Measurements from ENCODE around the gene CFAP65. TPM values are rescaled to one million over a fixed set of nuclear protein-coding genes. Genes with fewer than 3 reads are reported as not detected.

CFAP65 gene
- total RNA-seq, 6 donors from 2014 or later, result 0.26 to 18.7 (median 10.7) TPM

DNA sequence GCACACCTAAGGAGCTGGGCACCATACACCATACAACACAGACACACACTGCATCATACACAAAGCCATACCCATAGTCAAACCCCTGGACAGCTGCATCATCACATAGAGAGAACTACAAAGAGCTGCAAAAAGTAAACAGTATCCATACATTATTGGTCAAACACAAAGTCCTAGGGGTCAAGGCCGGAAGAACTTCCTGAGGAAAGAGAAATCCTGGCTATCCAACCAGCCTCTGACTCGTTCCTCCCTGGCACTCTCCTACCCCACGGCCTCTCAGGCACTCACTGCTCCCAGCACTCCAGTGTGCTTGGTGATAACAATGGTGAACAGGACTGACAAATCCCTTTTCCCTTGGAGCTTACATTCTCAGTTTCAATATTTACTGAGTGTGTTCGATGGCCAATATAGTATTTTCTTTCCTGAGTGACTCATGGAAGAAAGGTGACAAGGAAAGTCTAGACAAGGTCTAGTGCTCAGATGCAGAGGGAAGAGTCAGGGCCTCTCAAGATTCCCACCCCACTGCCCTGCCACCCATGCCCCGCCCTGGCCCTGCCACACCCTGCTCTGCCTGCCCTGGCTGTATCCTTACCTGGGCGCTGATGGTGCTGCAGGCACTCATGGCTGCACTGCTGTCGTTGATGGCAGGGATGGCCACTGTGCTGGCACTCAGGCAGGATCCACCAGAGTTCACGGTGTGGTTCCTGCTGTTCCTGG is 3.4 kb downstream of the CFAP65 start:
- DNase-seq (no peak), ATAC-seq (ENCODE audit: low FRiP score in 2 of 2) (peak in 1 of 2 donors; percentile 36)
- TF ChIP-seq, protein P1, sequence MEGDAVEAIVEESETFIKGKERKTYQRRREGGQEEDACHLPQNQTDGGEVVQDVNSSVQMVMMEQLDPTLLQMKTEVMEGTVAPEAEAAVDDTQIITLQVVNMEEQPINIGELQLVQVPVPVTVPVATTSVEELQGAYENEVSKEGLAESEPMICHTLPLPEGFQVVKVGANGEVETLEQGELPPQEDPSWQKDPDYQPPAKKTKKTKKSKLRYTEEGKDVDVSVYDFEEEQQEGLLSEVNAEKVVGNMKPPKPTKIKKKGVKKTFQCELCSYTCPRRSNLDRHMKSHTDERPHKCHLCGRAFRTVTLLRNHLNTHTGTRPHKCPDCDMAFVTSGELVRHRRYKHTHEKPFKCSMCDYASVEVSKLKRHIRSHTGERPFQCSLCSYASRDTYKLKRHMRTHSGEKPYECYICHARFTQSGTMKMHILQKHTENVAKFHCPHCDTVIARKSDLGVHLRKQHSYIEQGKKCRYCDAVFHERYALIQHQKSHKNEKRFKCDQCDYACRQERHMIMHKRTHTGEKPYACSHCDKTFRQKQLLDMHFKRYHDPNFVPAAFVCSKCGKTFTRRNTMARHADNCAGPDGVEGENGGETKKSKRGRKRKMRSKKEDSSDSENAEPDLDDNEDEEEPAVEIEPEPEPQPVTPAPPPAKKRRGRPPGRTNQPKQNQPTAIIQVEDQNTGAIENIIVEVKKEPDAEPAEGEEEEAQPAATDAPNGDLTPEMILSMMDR (IDR thresholded peaks at IDR 0.05), result no peak
- TF ChIP-seq EP300 (IDR thresholded peaks at IDR 0.05), result no peak
- TF ChIP-seq POLR2A (IDR thresholded peaks at IDR 0.05), result no peak
- TF ChIP-seq POLR2AphosphoS5 (IDR thresholded peaks at IDR 0.05), result no peak
- Histone ChIP-seq H3K4me1 (no peaks in the 10 kb centered on the region), H3K9me3 (no peaks in the 10 kb centered on the region), H3K27me3 (peaks cover 0 to 7% (median 0%) of the 10 kb centered on the region in 4 donors), H3K36me3 (no peaks in the 10 kb centered on the region), H3K27ac (no peak overlapping the region), H3K4me3 (no peak overlapping the region)
- WGBS, 2 donors, result 53 to 60% methylated on average over 4 to 8 of the region's 8 CpGs

DNA sequence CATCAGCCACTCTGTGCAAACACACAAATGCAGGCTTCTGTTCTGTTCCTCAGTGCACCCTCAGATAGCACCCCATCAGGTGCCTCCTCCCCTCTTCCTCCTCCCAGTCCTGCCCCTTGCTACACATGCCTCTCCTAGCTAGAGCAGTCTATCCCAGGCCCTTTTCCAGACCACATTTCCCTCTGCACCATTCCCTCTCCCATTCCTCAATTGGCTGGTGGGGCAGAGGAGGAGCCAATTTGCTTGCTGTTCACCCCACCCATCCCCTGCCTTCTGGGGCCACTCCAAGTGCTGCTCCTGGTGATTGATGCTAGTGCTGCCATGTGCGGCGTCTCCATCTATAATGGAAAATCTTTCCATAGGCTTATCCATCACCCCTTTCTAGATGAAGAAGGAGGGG is 5.4 kb downstream of the CFAP65 start:
- WGBS, 2 donors, result 65 to 82% methylated on average over 2 of the region's 2 CpGs
- H3K9me3 ChIP-seq, result no peaks in the 10 kb centered on the region
- H3K4me3 ChIP-seq, result no peak overlapping the region
- H3K27ac ChIP-seq, result no peak overlapping the region
- H3K4me1 ChIP-seq, result no peaks in the 10 kb centered on the region
- H3K27me3 ChIP-seq, result peaks cover 0 to 5% (median 0%) of the 10 kb centered on the region in 4 donors
- ATAC-seq (ENCODE audit: low FRiP score in 2 of 2), result no peak
- no peak for DNase-seq
- TF ChIP-seq, protein P1 (IDR thresholded peaks at IDR 0.05), result no peak
- no peak for TF ChIP-seq POLR2A (IDR thresholded peaks at IDR 0.05)
- no peak for TF ChIP-seq EP300 (IDR thresholded peaks at IDR 0.05)
- no peak for TF ChIP-seq POLR2AphosphoS5 (IDR thresholded peaks at IDR 0.05)
- no peaks in the 10 kb centered on the region for H3K36me3 ChIP-seq

DNA sequence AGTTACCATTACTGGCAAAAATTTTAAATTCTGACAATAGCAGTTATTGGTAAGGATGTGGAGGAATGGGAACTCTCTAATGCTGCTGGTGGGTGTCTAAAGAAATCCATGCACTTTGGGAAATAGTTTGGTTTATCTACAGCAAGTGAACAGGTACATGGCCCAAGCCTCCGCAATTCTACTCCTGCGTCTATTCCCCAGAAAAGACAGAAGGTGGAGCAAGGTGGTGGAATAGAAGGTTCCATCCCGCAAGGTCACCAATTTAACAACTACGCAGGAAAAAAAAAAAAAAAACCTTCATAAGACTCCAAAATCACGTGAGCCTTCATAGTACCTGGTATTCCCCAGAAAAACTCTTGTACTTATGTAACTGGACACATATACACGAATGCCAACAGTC is 6.5 kb downstream of the CFAP65 start:
- no peak overlapping the region for H3K4me3 ChIP-seq
- H3K27ac ChIP-seq, result no peak overlapping the region
- no peaks in the 10 kb centered on the region for H3K27me3 ChIP-seq
- H3K36me3 ChIP-seq, result no peaks in the 10 kb centered on the region
- DNase-seq (no peak), ATAC-seq (ENCODE audit: low FRiP score in 2 of 2) (no peak)
- H3K4me1 ChIP-seq, result no peaks in the 10 kb centered on the region
- no peaks in the 10 kb centered on the region for H3K9me3 ChIP-seq
- TF ChIP-seq, protein P1 (IDR thresholded peaks at IDR 0.05), result no peak
- TF ChIP-seq POLR2A (IDR thresholded peaks at IDR 0.05) (no peak), EP300 (IDR thresholded peaks at IDR 0.05) (no peak), POLR2AphosphoS5 (IDR thresholded peaks at IDR 0.05) (no peak)
- WGBS, 2 donors, result 58 to 61% methylated on average over 6 of the region's 6 CpGs

DNA sequence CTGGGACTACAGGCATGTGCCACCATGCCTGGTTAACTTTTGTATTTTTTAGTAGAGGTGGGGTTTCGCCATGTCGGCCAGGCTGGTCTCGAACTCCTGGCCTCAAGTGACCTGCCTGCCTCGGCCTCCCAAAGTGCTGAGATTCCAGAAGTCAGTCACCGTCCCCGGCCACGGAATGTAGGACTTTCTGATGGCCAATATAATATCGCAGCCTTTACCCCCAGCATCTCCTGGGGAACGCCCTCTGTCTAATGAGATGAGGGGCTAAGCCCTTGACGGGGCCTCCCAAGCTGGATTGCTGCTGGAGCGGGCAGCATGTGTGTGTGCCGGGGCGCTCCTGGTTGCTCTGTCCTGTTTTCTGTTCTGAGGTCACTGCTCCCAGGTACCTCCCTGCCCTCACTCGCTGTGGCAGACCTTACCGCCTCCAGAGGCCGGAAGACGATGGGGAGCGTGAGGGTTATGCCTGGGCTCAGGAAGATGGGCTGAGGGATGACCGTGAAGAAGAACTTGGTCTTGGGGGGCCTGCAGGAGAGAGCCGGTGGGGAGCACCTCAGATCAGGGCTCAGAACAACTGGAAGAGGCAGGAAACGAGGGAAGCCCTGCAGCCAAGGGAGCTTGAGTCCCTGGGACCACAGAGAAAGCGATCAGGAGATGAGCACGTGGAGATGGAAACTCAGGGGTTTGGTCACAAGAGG is 9.1 kb downstream of the CFAP65 start:
- Histone ChIP-seq H3K27ac (no peak overlapping the region), H3K4me1 (no peaks in the 10 kb centered on the region), H3K27me3 (no peaks in the 10 kb centered on the region), H3K4me3 (no peak overlapping the region), H3K36me3 (no peaks in the 10 kb centered on the region), H3K9me3 (no peaks in the 10 kb centered on the region)
- ATAC-seq (ENCODE audit: low FRiP score in 2 of 2) (no peak), DNase-seq (no peak)
- TF ChIP-seq EP300 (IDR thresholded peaks at IDR 0.05), result no peak
- TF ChIP-seq, protein P1 (IDR thresholded peaks at IDR 0.05), result no peak
- TF ChIP-seq POLR2AphosphoS5 (IDR thresholded peaks at IDR 0.05), result no peak
- no peak for TF ChIP-seq POLR2A (IDR thresholded peaks at IDR 0.05)
- WGBS, 2 donors, result 82 to 84% methylated on average over 23 of the region's 23 CpGs

Measured in upper lobe of left lung (tissue), 6 donors.